ENCODE data around the gene ACKR2.
"Not testable (repeated sequence)": the region's sequence is repeated elsewhere in the genome, so short reads cannot be mapped to it uniquely, and the experiment has no call there.

The ACKR2 gene

DNA sequence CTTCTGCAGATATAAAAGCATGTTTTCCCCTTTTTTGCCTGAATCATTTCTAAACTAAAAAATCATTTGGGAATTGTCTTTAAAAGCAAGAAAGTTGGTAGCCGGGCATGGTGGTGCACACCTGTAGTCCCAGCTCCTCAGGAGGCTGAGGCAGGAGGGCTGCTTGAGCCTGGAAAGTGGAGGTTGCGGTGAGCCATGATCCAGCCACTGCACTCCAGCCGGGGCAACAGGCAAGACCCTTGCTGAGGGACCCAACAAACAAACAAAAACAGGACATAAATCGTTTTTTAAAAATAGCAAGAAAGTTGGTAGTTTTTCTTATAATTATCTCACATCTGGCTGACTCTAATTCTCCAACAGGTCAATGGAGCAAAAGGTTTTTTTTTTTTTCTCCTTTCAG, 7.5 kb upstream of the ACKR2 start:
- no peak for DNase-seq (ENCODE audit: low read depth in 2 of 2)

DNA sequence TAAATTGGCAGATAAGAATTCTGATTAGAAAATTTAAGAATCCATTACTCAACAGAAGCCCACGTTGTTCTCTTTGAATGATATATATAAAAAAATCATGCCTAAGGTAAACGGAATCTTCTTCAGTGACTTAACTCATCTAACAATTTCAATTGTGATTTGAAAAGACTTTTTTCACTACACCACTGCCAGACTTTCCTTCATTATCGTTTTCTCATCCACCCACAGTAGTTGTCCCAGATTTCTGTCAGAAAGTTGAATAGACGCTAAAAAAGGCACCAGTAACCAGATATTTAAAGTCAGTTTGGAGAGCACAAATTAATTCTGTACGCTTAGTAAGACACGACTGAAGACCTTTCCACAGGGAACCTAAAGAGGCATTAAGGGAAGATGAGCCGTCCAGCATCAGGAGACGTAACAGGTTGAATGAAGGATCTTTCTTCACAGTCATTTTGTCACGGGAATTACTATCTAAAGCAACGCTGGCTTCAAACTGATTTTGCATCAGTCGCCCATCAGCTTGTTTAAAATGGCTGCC, 6.3 kb upstream of the ACKR2 start:
- no peak for DNase-seq (ENCODE audit: low read depth in 2 of 2)

GRCh38 chr3:42803414-42804105, 5.7 kb upstream of the ACKR2 start:
- DNase-seq (ENCODE audit: low read depth in 2 of 2): no peak

DNA sequence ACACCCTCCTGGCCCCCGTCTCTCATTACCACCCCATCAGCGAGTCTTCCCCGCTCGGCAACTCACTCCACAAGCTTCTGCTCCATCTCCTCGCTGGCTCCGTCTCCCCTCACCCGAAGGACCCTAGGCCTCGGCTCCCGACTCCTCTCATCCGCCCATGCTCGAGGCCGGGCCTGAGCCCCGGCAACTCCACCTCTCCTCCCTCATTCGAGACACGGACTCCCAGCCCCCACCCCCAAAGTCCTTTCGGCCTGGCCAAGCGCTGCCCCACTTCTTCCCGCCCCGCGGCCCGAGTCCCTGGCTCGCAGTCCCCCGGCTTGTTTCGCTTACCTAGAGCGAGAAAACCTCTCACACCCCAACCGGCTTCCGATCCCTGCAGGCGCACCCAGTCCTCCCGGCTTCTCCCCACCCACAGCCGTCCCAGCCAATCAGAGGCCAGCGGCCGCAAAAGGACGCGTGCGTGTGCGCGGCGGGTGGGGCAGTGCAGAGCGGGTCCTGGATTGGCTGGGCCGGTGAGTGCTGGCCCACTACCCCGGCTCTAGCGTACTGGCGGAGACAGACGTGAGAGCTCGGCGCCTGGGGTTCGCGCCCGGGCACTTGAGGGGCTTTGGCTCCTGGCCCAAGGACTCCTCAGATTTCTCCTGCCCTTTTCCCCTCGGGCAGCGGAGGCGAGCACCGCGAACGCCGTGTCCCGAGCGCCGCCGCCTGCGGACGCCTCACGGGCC, 5.0 kb upstream of the ACKR2 start, which contains the start of gene HIGD1A:
Gene HIGD1A, minus strand, starts transcription at position 385 of the 725 bp plus-strand sequence. CDS start 10,237 bp downstream, outside the sequence.
- peak; percentile 82 to 85 for DNase-seq (ENCODE audit: low read depth in 2 of 2)

- DNase-seq (ENCODE audit: low read depth in 2 of 2): no peak
Observed at GRCh38 chr3:42804831-42805132, 4.5 kb upstream of the ACKR2 start.

- DNase-seq (ENCODE audit: low read depth in 2 of 2): no peak
Observed at GRCh38 chr3:42805141-42805821, 4.0 kb upstream of the ACKR2 start.

- DNase-seq (ENCODE audit: low read depth in 2 of 2): no peak
Observed at GRCh38 chr3:42807929-42808328, 1.3 kb upstream of the ACKR2 start.

DNA sequence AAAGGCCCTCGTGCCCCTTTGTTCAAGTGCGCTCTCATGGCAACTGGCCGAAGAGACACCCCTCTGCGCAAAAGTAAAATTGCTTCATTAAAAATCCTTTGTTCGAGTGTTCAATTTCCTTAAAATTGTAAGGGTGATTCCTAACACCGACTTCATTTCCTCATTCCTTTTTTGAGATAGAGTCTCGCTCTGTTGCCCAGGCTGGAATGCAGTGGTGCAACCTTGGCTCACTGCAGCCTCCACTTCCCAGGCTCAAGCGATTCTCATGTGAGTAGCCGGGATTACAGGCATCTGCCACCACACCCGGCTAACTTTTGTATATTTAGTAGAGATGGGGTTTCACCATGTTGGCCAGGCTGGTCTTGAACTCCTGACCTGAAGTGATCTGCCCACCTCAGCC, 1.5 kb downstream of the ACKR2 start:
- not testable (repeated sequence) for DNase-seq (ENCODE audit: low read depth in 2 of 2)

- not testable (repeated sequence) for DNase-seq (ENCODE audit: low read depth in 2 of 2)
Observed at GRCh38 chr3:42811118-42811883, 2.1 kb downstream of the ACKR2 start.

- no peak for DNase-seq (ENCODE audit: low read depth in 2 of 2)
Observed at GRCh38 chr3:42814246-42814645, 5.0 kb downstream of the ACKR2 start.

DNA sequence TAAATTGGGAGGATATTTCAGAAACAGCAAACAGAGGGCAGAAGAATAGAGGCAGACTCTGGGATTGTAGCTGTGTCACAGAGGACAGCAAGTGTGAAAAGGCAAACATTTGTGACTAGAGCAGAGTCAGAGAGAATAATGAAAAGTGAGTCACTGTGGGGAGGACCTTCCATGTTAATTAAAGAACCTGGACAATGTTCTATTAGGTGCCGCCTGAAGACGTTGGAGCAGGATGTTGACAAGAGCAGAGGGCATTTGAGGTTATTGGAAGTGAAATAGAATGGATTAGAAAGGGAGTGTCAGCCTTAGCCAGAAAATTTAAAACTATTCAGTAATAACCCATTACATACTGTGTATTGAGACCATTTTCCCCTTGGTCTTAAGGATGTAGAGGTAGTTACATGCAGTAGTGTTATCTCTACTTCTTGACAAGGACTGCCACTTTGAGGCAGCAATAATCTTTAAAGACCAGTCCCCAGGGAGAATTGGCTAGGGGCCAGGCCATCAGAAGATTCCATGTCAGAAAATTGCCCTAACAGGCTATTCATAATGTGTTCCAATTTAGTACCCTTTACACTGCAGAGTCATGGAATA, 5.8 kb downstream of the ACKR2 start:
- no peak for DNase-seq (ENCODE audit: low read depth in 2 of 2)

- DNase-seq (ENCODE audit: low read depth in 2 of 2): no peak
Observed at GRCh38 chr3:42815826-42816225, 6.6 kb downstream of the ACKR2 start.

- DNase-seq (ENCODE audit: low read depth in 2 of 2): no peak
Observed at GRCh38 chr3:42819351-42819965, 10.2 kb downstream of the ACKR2 start.

- no peak for DNase-seq (ENCODE audit: low read depth in 2 of 2)
Observed at GRCh38 chr3:42820746-42821051, 11.5 kb downstream of the ACKR2 start.

GRCh38 chr3:42822828-42823227, 13.6 kb downstream of the ACKR2 start:
- no peak for DNase-seq (ENCODE audit: low read depth in 2 of 2)

DNA sequence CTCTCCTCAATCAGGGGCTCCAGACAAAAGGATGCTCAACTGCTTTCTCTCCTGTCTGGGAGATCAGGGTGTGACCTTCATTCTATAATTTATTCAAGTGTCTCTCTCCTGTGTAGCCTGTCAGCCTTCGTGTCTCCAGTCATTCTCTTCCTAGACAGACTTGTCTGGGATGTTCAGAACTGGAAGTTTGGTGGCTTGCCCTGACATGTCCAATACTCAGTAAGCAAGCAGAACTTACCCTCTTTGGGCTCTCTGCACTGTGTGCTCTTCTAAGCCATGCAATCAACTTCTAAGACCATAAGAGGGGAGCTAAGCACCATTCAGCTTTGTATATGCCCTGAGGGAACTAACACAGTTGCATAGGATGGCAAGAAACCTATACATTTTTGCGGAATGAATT, 14.1 kb downstream of the ACKR2 start:
- no peak for DNase-seq (ENCODE audit: low read depth in 2 of 2)

DNA sequence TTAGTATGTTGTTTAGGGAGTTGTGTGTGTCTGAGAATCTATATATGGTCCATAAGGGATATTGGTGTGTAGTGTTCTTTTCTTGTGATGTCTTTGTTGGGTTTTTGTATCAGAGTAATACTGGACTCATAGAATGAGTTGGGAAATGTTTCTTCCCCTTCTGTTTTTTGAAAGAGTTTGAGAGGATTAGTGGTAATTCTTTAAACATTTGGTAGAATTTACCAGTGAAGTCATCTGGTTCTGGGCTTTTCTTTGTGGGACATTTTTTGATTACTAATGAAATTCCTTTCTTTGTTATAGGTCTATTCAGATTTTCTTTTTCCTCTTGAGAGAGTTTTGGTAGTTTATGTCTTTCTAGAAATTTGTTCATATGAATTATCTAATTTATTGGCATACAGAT, 16.9 kb downstream of the ACKR2 start:
- no peak for DNase-seq (ENCODE audit: low read depth in 2 of 2)

DNA sequence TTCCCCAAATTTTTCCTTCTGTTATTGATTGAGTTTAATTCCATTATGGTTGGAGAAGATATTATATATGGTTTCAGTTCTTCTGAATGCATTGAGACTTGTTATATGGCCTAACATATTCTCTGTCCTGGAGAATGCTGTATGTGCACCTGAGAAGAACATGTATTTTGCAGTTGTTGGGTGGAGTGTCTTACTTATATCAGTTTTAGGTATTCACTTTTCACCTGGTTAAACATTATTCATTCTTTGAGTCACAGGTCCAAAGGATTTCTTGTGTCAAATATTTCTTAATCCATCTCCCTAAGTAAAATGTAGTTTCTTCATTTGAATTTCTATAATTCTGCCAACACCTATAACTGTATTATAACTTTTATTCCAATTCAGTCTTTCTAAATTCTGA, 17.8 kb downstream of the ACKR2 start:
- no peak for DNase-seq (ENCODE audit: low read depth in 2 of 2)

GRCh38 chr3:42827654-42828053, 18.4 kb downstream of the ACKR2 start:
- DNase-seq (ENCODE audit: low read depth in 2 of 2): no peak

GRCh38 chr3:42829083-42829627, 19.9 kb downstream of the ACKR2 start:
- DNase-seq (ENCODE audit: low read depth in 2 of 2): no peak
